ENCODE measurements around the gene USP6NL. TPM values are rescaled to one million over a fixed set of nuclear protein-coding genes. Genes with fewer than 3 reads are reported as not detected.

USP6NL gene
- total RNA-seq, 4 donors from 2014 or later, result 28.8 to 56.4 (median 34.0) TPM

- no peak overlapping the region for H3K27ac ChIP-seq
- intact Hi-C loops (cut with DNase I), result no loop called here
- peaks cover 0 to 52% (median 0%) of the 10 kb centered on the region in 3 donors for H3K36me3 ChIP-seq
These were observed 135.5 kb downstream of the USP6NL start for GRCh38 chr10:11475831-11476434.

GRCh38 chr10:11473128-11473760 lies 138.2 kb downstream of the USP6NL start:
- Histone ChIP-seq H3K27ac (no peak overlapping the region), H3K4me3 (no peak overlapping the region), H3K4me1 (no peaks in the 10 kb centered on the region), H3K27me3 (no peaks in the 10 kb centered on the region), H3K9me3 (no peaks in the 10 kb centered on the region), H3K36me3 (peaks cover 0 to 54% (median 0%) of the 10 kb centered on the region in 3 donors)
- WGBS, 2 donors, result 64 to 78% methylated on average over 12 of the region's 12 CpGs
- DNase-seq, result no peak
- intact Hi-C loops (cut with DNase I), result no loop called here
- TF ChIP-seq CTCF (IDR thresholded peaks at IDR 0.05) (no peak), POLR2A (IDR thresholded peaks at IDR 0.05) (no peak)

More at GRCh38 chr10:11475831-11476434, 135.5 kb downstream of the USP6NL start:
- 83 to 93% methylated on average over 3 of the region's 3 CpGs for WGBS, 2 donors
- Histone ChIP-seq H3K9me3 (no peaks in the 10 kb centered on the region), H3K27me3 (no peaks in the 10 kb centered on the region), H3K4me1 (no peaks in the 10 kb centered on the region), H3K4me3 (no peak overlapping the region)
- no peak for DNase-seq
- TF ChIP-seq POLR2A (IDR thresholded peaks at IDR 0.05) (no peak), CTCF (IDR thresholded peaks at IDR 0.05) (no peak)

- Histone ChIP-seq H3K27ac (no peak overlapping the region), H3K36me3 (peaks cover 0 to 49% (median 0%) of the 10 kb centered on the region in 3 donors), H3K4me1 (no peaks in the 10 kb centered on the region), H3K4me3 (no peak overlapping the region), H3K9me3 (no peaks in the 10 kb centered on the region), H3K27me3 (no peaks in the 10 kb centered on the region)
- WGBS, 2 donors, result 58 to 61% methylated on average over 8 of the region's 8 CpGs
- no peak for DNase-seq
- TF ChIP-seq POLR2A (IDR thresholded peaks at IDR 0.05) (no peak), CTCF (IDR thresholded peaks at IDR 0.05) (peak; percentile 36 to 89 (median 75))
- intact Hi-C loops (cut with DNase I), result no loop called here
These were observed 139.2 kb downstream of the USP6NL start for GRCh38 chr10:11472158-11472753.

GRCh38 chr10:11469575-11470391 lies 141.7 kb downstream of the USP6NL start:
- DNase-seq, result no peak
- H3K4me1 ChIP-seq, result no peaks in the 10 kb centered on the region
- H3K9me3 ChIP-seq, result no peaks in the 10 kb centered on the region
- 91 to 93% methylated on average over 20 to 22 of the region's 22 CpGs for WGBS, 2 donors
- H3K36me3 ChIP-seq, result peaks cover 0 to 39% (median 0%) of the 10 kb centered on the region in 3 donors
- intact Hi-C loops (cut with DNase I), result no loop called here
- H3K4me3 ChIP-seq, result no peak overlapping the region
- H3K27ac ChIP-seq, result no peak overlapping the region
- H3K27me3 ChIP-seq, result no peaks in the 10 kb centered on the region
- no peak for TF ChIP-seq CTCF (IDR thresholded peaks at IDR 0.05)
